ENCODE measurements around the gene THSD1.

DNA sequence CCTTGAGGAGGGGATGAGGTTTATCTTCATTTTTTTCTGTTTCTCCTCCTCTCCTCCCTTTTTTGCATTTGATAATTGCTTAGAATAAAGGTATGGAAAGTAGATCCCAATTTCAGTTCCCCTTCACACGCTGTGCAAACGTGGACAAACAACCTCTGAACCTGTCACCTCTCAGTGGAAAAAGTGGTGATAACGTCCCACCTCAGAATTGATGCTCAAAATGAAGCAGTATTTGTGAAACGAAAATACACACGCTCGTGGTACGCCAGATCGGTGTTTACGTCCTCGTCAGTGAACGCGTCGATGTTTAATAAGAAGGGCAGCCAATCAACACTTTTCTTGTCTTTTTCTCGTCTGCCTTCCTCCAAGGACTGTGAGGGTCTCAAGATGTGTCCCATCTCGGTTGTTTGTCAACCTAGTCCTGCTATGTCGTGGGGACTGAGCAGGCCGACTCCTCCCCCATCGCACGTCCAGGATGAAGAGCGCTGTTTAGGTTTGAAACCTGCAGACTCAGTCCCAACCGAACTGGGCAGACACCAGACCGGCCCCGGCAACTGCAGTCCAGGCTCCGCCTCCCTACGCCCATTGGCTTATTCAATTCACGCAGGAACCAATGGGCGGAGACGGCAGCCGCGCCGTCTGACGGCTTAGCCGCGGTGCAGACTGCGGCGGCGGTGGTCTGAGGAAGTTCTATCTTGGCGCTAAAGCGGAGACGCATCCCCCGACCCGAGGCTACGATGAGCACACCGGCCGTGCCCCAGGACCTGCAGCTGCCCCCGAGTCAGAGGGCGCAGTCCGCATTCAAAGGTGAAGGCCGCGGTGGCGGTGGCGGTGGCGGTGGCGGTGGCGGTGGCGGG lies 49.1 kb upstream of the THSD1 start, which contains the start of gene CKAP2:
- TF ChIP-seq, protein P1, sequence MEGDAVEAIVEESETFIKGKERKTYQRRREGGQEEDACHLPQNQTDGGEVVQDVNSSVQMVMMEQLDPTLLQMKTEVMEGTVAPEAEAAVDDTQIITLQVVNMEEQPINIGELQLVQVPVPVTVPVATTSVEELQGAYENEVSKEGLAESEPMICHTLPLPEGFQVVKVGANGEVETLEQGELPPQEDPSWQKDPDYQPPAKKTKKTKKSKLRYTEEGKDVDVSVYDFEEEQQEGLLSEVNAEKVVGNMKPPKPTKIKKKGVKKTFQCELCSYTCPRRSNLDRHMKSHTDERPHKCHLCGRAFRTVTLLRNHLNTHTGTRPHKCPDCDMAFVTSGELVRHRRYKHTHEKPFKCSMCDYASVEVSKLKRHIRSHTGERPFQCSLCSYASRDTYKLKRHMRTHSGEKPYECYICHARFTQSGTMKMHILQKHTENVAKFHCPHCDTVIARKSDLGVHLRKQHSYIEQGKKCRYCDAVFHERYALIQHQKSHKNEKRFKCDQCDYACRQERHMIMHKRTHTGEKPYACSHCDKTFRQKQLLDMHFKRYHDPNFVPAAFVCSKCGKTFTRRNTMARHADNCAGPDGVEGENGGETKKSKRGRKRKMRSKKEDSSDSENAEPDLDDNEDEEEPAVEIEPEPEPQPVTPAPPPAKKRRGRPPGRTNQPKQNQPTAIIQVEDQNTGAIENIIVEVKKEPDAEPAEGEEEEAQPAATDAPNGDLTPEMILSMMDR (IDR thresholded peaks at IDR 0.05) = no peak
- TF ChIP-seq, protein P2, sequence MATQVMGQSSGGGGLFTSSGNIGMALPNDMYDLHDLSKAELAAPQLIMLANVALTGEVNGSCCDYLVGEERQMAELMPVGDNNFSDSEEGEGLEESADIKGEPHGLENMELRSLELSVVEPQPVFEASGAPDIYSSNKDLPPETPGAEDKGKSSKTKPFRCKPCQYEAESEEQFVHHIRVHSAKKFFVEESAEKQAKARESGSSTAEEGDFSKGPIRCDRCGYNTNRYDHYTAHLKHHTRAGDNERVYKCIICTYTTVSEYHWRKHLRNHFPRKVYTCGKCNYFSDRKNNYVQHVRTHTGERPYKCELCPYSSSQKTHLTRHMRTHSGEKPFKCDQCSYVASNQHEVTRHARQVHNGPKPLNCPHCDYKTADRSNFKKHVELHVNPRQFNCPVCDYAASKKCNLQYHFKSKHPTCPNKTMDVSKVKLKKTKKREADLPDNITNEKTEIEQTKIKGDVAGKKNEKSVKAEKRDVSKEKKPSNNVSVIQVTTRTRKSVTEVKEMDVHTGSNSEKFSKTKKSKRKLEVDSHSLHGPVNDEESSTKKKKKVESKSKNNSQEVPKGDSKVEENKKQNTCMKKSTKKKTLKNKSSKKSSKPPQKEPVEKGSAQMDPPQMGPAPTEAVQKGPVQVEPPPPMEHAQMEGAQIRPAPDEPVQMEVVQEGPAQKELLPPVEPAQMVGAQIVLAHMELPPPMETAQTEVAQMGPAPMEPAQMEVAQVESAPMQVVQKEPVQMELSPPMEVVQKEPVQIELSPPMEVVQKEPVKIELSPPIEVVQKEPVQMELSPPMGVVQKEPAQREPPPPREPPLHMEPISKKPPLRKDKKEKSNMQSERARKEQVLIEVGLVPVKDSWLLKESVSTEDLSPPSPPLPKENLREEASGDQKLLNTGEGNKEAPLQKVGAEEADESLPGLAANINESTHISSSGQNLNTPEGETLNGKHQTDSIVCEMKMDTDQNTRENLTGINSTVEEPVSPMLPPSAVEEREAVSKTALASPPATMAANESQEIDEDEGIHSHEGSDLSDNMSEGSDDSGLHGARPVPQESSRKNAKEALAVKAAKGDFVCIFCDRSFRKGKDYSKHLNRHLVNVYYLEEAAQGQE (IDR thresholded peaks at IDR 0.05; ENCODE audit: insufficient read depth in 1 of 2, low read depth in 2 of 2, low read length in 1 of 2) = no peak
- peak; percentile 87 for TF ChIP-seq POLR2AphosphoS5 (IDR thresholded peaks at IDR 0.05; ENCODE audit: low read depth, low read length)
